Measurements from ENCODE around the gene PIK3IP1. TPM values are rescaled to one million over a fixed set of nuclear protein-coding genes. Genes with fewer than 3 reads are reported as not detected.

Gene PIK3IP1
- total RNA-seq, 1 donor from 2014 or later: 32.4 TPM

DNA sequence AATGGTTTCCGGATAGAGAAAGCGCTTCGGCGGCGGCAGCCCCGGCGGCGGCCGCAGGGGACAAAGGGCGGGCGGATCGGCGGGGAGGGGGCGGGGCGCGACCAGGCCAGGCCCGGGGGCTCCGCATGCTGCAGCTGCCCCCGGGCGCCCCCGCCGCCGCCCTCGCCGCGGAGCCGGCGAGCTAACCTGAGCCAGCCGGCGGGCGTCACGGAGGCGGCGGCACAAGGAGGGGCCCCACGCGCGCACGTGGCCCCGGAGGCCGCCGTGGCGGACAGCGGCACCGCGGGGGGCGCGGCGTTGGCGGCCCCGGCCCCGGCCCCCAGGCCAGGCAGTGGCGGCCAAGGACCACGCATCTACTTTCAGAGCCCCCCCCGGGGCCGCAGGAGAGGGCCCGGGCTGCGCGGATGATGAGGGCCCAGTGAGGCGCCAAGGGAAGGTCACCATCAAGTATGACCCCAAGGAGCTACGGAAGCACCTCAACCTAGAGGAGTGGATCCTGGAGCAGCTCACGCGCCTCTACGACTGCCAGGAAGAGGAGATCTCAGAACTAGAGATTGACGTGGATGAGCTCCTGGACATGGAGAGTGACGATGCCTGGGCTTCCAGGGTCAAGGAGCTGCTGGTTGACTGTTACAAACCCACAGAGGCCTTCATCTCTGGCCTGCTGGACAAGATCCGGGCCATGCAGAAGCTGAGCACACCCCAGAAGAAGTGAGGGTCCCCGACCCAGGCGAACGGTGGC, 15.7 kb downstream of the PIK3IP1 start:
- TF ChIP-seq, protein P1, sequence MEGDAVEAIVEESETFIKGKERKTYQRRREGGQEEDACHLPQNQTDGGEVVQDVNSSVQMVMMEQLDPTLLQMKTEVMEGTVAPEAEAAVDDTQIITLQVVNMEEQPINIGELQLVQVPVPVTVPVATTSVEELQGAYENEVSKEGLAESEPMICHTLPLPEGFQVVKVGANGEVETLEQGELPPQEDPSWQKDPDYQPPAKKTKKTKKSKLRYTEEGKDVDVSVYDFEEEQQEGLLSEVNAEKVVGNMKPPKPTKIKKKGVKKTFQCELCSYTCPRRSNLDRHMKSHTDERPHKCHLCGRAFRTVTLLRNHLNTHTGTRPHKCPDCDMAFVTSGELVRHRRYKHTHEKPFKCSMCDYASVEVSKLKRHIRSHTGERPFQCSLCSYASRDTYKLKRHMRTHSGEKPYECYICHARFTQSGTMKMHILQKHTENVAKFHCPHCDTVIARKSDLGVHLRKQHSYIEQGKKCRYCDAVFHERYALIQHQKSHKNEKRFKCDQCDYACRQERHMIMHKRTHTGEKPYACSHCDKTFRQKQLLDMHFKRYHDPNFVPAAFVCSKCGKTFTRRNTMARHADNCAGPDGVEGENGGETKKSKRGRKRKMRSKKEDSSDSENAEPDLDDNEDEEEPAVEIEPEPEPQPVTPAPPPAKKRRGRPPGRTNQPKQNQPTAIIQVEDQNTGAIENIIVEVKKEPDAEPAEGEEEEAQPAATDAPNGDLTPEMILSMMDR (IDR thresholded peaks at IDR 0.05): no peak
- no peak for TF ChIP-seq POLR2A (IDR thresholded peaks at IDR 0.05)
- TF ChIP-seq POLR2AphosphoS5 (IDR thresholded peaks at IDR 0.05; ENCODE audit: insufficient read depth in 1 of 2, low read depth in 1 of 2): no peak
- no peak for DNase-seq (ENCODE audit: extremely low spot score in 2 of 2)
- Histone ChIP-seq H3K4me3 (no peak overlapping the region), H3K9me3 (no peaks in the 10 kb centered on the region), H3K27me3 (no peaks in the 10 kb centered on the region), H3K36me3 (peaks cover 0 to 60% of the 10 kb centered on the region in 2 donors), H3K27ac (no peak overlapping the region), H3K4me1 (peaks cover 4% of the 10 kb centered on the region)
- intact Hi-C loops (cut with DNase I): no loop called here

DNA sequence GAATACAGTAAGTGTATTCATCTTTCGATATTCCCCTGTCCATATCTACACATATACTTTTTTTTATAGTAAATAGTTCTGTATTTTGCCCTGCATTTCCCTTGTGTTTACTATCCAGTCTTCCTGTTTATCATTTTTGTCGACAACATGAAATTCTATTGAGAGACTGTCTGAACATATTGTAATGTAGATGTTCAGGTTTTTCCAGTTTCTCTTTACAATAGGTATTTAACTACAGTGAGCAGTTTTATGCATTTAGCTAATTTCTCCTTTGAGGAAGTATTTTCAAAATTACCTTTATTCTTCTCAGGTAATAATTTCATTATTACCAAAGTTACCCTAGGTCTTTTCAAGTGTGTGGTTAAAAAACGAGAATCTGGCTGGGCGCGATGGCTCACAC, 16.7 kb downstream of the PIK3IP1 start:
- intact Hi-C loops (cut with DNase I): no loop called here
- H3K4me3 ChIP-seq: no peak overlapping the region
- peak overlapping the region; percentile 5 for H3K27ac ChIP-seq

DNA sequence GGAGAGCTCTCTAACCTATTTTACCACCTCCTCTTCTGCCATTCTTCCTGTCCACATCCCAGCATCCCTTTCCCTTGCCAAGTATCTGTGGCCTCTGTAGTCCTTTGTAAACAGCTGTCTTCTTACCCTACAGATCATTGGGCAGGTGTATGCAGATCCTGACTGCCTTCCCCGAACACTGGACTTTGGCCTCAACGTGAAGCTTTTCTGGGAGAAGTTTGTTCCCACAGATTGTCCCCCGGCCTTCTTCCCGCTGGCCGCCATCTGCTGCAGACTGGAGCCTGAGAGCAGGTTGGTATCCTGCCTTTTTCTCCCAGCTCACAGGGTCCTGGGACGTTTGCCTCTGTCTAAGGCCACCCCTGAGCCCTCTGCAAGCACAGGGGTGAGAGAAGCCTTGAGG, 17.3 kb downstream of the PIK3IP1 start:
- intact Hi-C loops (cut with DNase I): no loop called here
- TF ChIP-seq POLR2A (IDR thresholded peaks at IDR 0.05) (no peak), POLR2AphosphoS5 (IDR thresholded peaks at IDR 0.05; ENCODE audit: insufficient read depth in 1 of 2, low read depth in 1 of 2) (no peak)
- TF ChIP-seq, protein P1 (IDR thresholded peaks at IDR 0.05): no peak
- H3K9me3 ChIP-seq: no peaks in the 10 kb centered on the region
- no peaks in the 10 kb centered on the region for H3K27me3 ChIP-seq
- DNase-seq (ENCODE audit: extremely low spot score in 2 of 2): no peak
- peaks cover 4% of the 10 kb centered on the region for H3K4me1 ChIP-seq
- H3K36me3 ChIP-seq: peaks cover 0 to 56% of the 10 kb centered on the region in 2 donors
- peak overlapping the region; percentile 5 for H3K27ac ChIP-seq
- no peak overlapping the region for H3K4me3 ChIP-seq

More for the DNA sequence above, 16.7 kb downstream of the PIK3IP1 start:
- no peak for DNase-seq (ENCODE audit: extremely low spot score in 2 of 2)
- Histone ChIP-seq H3K27me3 (no peaks in the 10 kb centered on the region), H3K9me3 (no peaks in the 10 kb centered on the region), H3K4me1 (peaks cover 4% of the 10 kb centered on the region), H3K36me3 (peaks cover 0 to 57% of the 10 kb centered on the region in 2 donors)
- TF ChIP-seq, protein P1 (IDR thresholded peaks at IDR 0.05): no peak
- TF ChIP-seq POLR2AphosphoS5 (IDR thresholded peaks at IDR 0.05; ENCODE audit: insufficient read depth in 1 of 2, low read depth in 1 of 2): peak in 1 of 2 donors; percentile 29

DNA sequence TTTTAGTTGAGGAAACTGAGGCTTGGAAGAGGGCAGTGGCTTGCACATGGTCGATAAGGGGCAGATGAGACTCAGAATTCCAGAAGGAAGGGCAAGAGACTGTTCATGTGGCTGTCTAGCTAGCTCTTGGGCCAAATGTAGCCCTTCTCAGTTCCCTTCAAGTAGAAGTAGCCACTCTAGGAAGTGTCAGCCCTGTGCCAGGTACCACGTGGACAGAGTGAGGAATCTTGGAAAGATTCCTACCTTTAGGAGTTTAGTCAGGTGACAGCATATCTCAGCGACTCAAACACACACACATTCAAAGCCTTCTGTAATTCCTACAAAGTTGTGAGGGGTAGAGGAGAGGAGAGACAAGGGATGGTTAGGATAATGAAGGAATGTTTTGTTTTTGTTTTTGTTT, 18.3 kb downstream of the PIK3IP1 start:
- intact Hi-C loops (cut with DNase I): no loop called here
- no peaks in the 10 kb centered on the region for H3K9me3 ChIP-seq
- peaks cover 4% of the 10 kb centered on the region for H3K4me1 ChIP-seq
- H3K27ac ChIP-seq: no peak overlapping the region
- H3K4me3 ChIP-seq: no peak overlapping the region
- H3K27me3 ChIP-seq: no peaks in the 10 kb centered on the region
- TF ChIP-seq POLR2AphosphoS5 (IDR thresholded peaks at IDR 0.05; ENCODE audit: insufficient read depth in 1 of 2, low read depth in 1 of 2) (no peak), POLR2A (IDR thresholded peaks at IDR 0.05) (no peak)
- TF ChIP-seq, protein P1 (IDR thresholded peaks at IDR 0.05): no peak
- no peak for DNase-seq (ENCODE audit: extremely low spot score in 2 of 2)
- H3K36me3 ChIP-seq: peaks cover 0 to 56% of the 10 kb centered on the region in 2 donors
